ENCODE results near the gene HNRNPUL1.

HNRNPUL1 gene

DNA sequence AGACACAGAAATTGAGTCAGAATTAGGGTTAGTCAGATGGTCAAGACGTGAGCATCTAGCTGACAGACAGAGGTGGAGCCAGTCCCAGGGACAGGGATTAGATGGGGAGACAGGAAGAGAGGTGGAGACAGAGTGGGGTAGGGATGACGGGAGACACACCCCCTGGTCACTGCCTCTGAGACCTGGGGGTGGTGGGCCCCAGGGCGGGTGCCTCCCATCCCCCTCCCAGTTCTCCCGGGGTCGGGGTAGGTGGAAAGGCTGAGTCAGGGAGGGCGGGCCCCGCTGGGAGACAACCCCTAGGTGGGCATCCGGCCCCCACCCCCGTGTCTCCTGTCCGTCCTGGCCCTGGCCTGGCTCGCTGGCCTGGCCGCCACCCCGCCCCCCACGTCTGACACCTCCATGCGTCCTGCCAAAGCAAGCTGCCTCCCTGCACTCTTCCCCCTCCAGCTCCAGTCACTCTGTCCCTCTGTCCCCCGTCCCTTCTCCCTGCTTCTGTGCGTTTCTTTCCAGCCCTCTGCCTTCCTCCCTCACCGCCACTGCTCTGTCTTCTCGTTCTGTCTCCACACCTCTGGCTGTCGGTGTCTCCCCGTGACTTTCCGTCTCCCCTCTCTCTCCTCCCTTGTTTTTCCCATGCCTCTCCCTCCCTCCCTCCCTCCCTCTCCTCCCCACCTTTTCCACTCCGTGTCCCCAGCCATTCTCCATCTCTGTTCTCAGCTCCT, 60.9 kb downstream of the HNRNPUL1 start:
- TF ChIP-seq, protein P1, sequence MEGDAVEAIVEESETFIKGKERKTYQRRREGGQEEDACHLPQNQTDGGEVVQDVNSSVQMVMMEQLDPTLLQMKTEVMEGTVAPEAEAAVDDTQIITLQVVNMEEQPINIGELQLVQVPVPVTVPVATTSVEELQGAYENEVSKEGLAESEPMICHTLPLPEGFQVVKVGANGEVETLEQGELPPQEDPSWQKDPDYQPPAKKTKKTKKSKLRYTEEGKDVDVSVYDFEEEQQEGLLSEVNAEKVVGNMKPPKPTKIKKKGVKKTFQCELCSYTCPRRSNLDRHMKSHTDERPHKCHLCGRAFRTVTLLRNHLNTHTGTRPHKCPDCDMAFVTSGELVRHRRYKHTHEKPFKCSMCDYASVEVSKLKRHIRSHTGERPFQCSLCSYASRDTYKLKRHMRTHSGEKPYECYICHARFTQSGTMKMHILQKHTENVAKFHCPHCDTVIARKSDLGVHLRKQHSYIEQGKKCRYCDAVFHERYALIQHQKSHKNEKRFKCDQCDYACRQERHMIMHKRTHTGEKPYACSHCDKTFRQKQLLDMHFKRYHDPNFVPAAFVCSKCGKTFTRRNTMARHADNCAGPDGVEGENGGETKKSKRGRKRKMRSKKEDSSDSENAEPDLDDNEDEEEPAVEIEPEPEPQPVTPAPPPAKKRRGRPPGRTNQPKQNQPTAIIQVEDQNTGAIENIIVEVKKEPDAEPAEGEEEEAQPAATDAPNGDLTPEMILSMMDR (IDR thresholded peaks at IDR 0.05), result no peak
- H3K4me1 Mint-ChIP-seq, result peaks cover 79% of the 10 kb centered on the region
- no peaks in the 10 kb centered on the region for H3K9me3 Mint-ChIP-seq
- peak overlapping the region; percentile 99 for H3K27ac Mint-ChIP-seq
- no peaks in the 10 kb centered on the region for H3K27me3 Mint-ChIP-seq (ENCODE audit: low read depth, poor library complexity)
- H3K4me3 Mint-ChIP-seq, result peak overlapping the region; percentile 81
- H3K36me3 Mint-ChIP-seq (ENCODE audit: low read depth), result peaks cover 11% of the 10 kb centered on the region
- peak; percentile 73 for DNase-seq

DNA sequence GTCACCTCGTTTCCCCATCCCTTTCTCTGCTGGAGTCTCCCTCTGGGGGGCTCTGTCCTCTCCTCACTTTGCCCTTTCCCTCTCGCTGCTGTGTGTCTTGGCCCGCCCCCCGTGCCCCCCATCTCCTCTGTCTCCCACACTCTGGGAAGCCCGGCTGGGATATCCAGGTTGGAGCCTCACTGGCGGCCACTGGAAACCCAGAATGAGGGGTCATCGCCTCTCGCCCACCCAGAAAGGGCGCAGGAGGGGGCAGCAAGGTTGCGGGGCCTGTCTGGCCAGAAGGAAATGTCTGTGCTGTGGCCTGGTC, 61.4 kb downstream of the HNRNPUL1 start:
- Mint-ChIP-seq H3K27ac (peak overlapping the region; percentile 99), H3K4me1 (peaks cover 77% of the 10 kb centered on the region), H3K27me3 (ENCODE audit: low read depth, poor library complexity) (no peaks in the 10 kb centered on the region), H3K9me3 (no peaks in the 10 kb centered on the region), H3K4me3 (peak overlapping the region; percentile 81), H3K36me3 (ENCODE audit: low read depth) (peaks cover 15% of the 10 kb centered on the region)
- TF ChIP-seq, protein P1 (IDR thresholded peaks at IDR 0.05), result no peak
- no peak for DNase-seq

DNA sequence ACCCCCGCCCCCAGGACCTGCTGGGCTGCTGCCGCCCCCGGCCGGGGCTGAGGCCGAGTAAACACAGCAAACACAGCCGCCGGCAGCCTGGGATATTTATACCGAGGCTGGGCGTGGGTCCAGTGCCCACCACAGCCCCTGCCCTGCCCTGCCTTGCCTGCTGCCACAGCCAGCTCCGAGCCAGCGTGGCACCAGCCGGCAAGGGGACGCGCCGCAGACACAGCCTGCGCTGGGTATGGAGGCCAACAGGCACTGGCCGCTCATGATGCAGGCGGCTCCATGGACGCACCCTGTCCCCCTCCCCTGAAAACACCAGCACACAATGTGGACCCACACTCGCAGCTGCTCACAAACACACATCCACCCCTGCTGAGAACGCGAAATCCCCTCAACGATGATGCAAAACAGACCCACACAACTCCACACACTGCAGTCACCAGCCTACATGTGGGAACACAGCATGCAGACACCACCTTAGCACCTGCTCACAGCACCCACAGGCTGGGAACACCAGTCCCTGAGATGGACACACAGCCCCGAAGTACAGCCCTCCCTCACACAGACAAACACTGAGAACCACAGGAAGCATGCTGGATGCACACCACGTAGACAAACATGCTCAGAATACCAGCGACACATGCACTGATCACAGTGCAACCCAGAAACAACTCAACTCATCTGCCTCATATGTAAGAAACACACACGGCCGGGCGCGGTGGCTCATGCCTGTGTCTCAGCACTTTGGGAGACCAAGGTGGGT, 62.0 kb downstream of the HNRNPUL1 start:
- Mint-ChIP-seq H3K27me3 (ENCODE audit: low read depth, poor library complexity) (no peaks in the 10 kb centered on the region), H3K9me3 (no peaks in the 10 kb centered on the region), H3K36me3 (ENCODE audit: low read depth) (peaks cover 16% of the 10 kb centered on the region), H3K27ac (peak overlapping the region; percentile 99), H3K4me3 (peak overlapping the region; percentile 72), H3K4me1 (peaks cover 75% of the 10 kb centered on the region)
- TF ChIP-seq, protein P1 (IDR thresholded peaks at IDR 0.05), result no peak
- peak; percentile 50 for DNase-seq

GRCh38 chr19:41327076-41327575, 63.0 kb downstream of the HNRNPUL1 start:
- peak overlapping the region; percentile 83 for H3K27ac Mint-ChIP-seq
- H3K4me1 Mint-ChIP-seq, result peaks cover 75% of the 10 kb centered on the region
- peak overlapping the region; percentile 72 for H3K4me3 Mint-ChIP-seq
- DNase-seq, result no peak
- TF ChIP-seq, protein P1 (IDR thresholded peaks at IDR 0.05), result no peak
- peaks cover 24% of the 10 kb centered on the region for H3K36me3 Mint-ChIP-seq (ENCODE audit: low read depth)
- H3K27me3 Mint-ChIP-seq (ENCODE audit: low read depth, poor library complexity), result peaks cover 4% of the 10 kb centered on the region
- no peaks in the 10 kb centered on the region for H3K9me3 Mint-ChIP-seq

DNA sequence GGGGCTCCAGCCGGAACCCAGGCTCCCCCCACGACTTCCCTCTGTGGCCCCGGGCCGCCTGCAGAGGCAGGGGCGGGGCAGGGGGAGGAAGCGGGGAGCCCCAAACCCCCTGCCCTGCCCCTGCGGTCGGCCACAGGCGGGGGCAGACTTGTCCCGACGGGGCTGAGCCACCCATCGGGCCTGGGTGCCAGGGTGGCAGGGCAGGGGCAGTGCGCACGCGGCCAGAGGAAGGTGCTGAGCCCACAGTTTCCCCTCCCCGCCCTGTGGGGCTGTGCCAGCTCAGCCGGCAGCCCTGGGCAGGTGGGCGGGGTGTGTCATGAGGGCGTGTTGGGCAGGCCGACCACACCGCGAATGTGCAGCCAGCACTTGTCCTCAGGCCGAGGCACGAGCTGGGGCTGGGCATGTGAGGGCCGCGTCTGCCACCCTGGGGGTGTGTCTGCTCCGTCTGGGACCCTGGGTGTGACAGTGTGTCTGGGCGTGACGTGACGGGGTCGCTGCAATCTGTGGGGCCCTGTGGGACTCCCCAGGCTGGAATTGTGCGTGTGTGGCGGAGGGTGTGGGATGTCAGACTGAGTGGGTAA, 63.5 kb downstream of the HNRNPUL1 start:
- peak overlapping the region; percentile 26 for H3K4me3 Mint-ChIP-seq
- H3K27ac Mint-ChIP-seq, result peak overlapping the region; percentile 73
- peaks cover 74% of the 10 kb centered on the region for H3K4me1 Mint-ChIP-seq
- no peaks in the 10 kb centered on the region for H3K9me3 Mint-ChIP-seq
- H3K27me3 Mint-ChIP-seq (ENCODE audit: low read depth, poor library complexity), result peaks cover 4% of the 10 kb centered on the region
- no peak for DNase-seq
- H3K36me3 Mint-ChIP-seq (ENCODE audit: low read depth), result peaks cover 27% of the 10 kb centered on the region
- TF ChIP-seq, protein P1 (IDR thresholded peaks at IDR 0.05), result no peak

Data from nephron progenitor cell (in vitro differentiated cells).